AG10803 (cell line): ENCODE data around the gene PLA2G4C.
"Not testable (repeated sequence)": the region's sequence is repeated elsewhere in the genome, so short reads cannot be mapped to it uniquely, and the experiment has no call there.

Experiments used
- DNase-seq: peaks from one replicate; pipeline ENCODE4 v3.0.0; 2010; ENCODE audit warnings: low read depth
- H3K4me3 ChIP-seq: 2 replicates; pipeline ENCODE4 v1.5.1; 2011; ENCODE audit warnings: mild to moderate bottlenecking, low read length, control low read depth
- CTCF ChIP-seq: conservative IDR thresholded peaks from 2 replicates; pipeline ENCODE4 v1.5.1; 2011; ENCODE audit warnings: mild to moderate bottlenecking, low read length, control low read depth, inconsistent platforms

The PLA2G4C gene

GRCh38 chr19:48094129-48094854 lies 16.3 kb downstream of the PLA2G4C start:
- no peak overlapping the region for H3K4me3 ChIP-seq
- no peak for TF ChIP-seq CTCF
- DNase-seq = no peak

GRCh38 chr19:48091111-48091718 lies 19.4 kb downstream of the PLA2G4C start:
- peak; percentile 97 for DNase-seq
- not testable (repeated sequence) for H3K4me3 ChIP-seq

- H3K4me3 ChIP-seq = no peak overlapping the region
These were observed 20.3 kb downstream of the PLA2G4C start for GRCh38 chr19:48090281-48090802.

GRCh38 chr19:48088991-48089390 lies 21.6 kb downstream of the PLA2G4C start:
- not testable (repeated sequence) for DNase-seq, H3K4me3 ChIP-seq

More at GRCh38 chr19:48090281-48090802, 20.3 kb downstream of the PLA2G4C start:
- DNase-seq = peak; percentile 80
- no peak for TF ChIP-seq CTCF

- H3K4me3 ChIP-seq = no peak overlapping the region
- TF ChIP-seq CTCF = no peak
These were observed 24.4 kb downstream of the PLA2G4C start for GRCh38 chr19:48085904-48086864.

GRCh38 chr19:48085076-48085475 lies 25.5 kb downstream of the PLA2G4C start:
- DNase-seq = no peak
- no peak overlapping the region for H3K4me3 ChIP-seq
- TF ChIP-seq CTCF = no peak

More at GRCh38 chr19:48085904-48086864, 24.4 kb downstream of the PLA2G4C start:
- DNase-seq = no peak

- H3K4me3 ChIP-seq = no peak overlapping the region
- DNase-seq = no peak
- no peak for TF ChIP-seq CTCF
These were observed 29.5 kb downstream of the PLA2G4C start for GRCh38 chr19:48081106-48081505.

- not testable (repeated sequence) for DNase-seq
These were observed 40.3 kb downstream of the PLA2G4C start for GRCh38 chr19:48070177-48070769.

More at GRCh38 chr19:48070177-48070769, 40.3 kb downstream of the PLA2G4C start:
- H3K4me3 ChIP-seq = not testable (repeated sequence)
